Naive B cell (primary cell): ENCODE measurements around the gene TLDC2. TPM values are rescaled to one million over a fixed set of nuclear protein-coding genes. Genes with fewer than 3 reads are reported as not detected.

Source experiments
- ATAC-seq, 2 donors: fragments of 150-1000 bp; cut with Tn5 transposase; 2 replicates each; pipeline ENCODE4 v1.10.0; 2021; ENCODE audit warnings: low read depth in 2 of 2, mild to moderate bottlenecking in 2 of 2, moderate library complexity in 2 of 2
- DNase-seq: peaks from one replicate; pipeline ENCODE4 v3.0.0; 2022
- H3K27ac Mint-ChIP-seq, 6 donors: one replicate each; pipeline ENCODE4 v1.8.0; 2020 to 2022; ENCODE audit warnings: mild to moderate bottlenecking in 6 of 6, mixed read lengths in 6 of 6, moderate library complexity in 5 of 6, inconsistent platforms in 2 of 6
- H3K27me3 Mint-ChIP-seq, 3 donors: one replicate each; pipeline ENCODE4 v1.8.0; 2021 to 2022; ENCODE audit warnings: mixed read lengths in 3 of 3, mild to moderate bottlenecking in 1 of 3
- H3K36me3 Mint-ChIP-seq, 2 donors: one replicate each; pipeline ENCODE4 v1.8.0; 2020 to 2022; ENCODE audit warnings: mixed read lengths in 2 of 2, inconsistent platforms in 1 of 2, mild to moderate bottlenecking in 1 of 2
- H3K4me1 Mint-ChIP-seq, 3 donors: one replicate each; pipeline ENCODE4 v1.8.0; 2020 to 2022; ENCODE audit warnings: mixed read lengths in 3 of 3, inconsistent platforms in 1 of 3, mild to moderate bottlenecking in 1 of 3, moderate library complexity in 1 of 3
- H3K4me3 Mint-ChIP-seq, 8 donors: one replicate each; pipeline ENCODE4 v1.8.0; 2020 to 2022; ENCODE audit warnings: mild to moderate bottlenecking in 8 of 8, mixed read lengths in 8 of 8, moderate library complexity in 8 of 8, inconsistent platforms in 2 of 8
- H3K9me3 Mint-ChIP-seq, 7 donors: one replicate each; pipeline ENCODE4 v1.8.0; 2020 to 2022; ENCODE audit warnings: mixed read lengths in 7 of 7, mild to moderate bottlenecking in 5 of 7, inconsistent platforms in 2 of 7, moderate library complexity in 1 of 7
- polyA plus RNA-seq, 6 donors: library from polyadenylated mRNA; unstranded; fragments of 300-500 nt; fragmentation: Illumina TruSeq; gene quantifications; one replicate each; pipeline ENCODE4 v1.2.3, GENCODE V29; 2021; ENCODE audit warnings: low read depth in 6 of 6

The TLDC2 gene
- polyA plus RNA-seq, 6 donors from 2014 or later: 0.27 TPM; not detected in 5

GRCh38 chr20:36856195-36856594, 19.7 kb upstream of the TLDC2 start:
- Mint-ChIP-seq H3K27ac (peak overlapping the region in 4 of 6 donors; percentile 9 to 85 (median 66)), H3K4me1 (peaks cover 63 to 78% (median 76%) of the 10 kb centered on the region in 3 donors), H3K4me3 (peak overlapping the region in 1 of 8 donors; percentile 41), H3K36me3 (no peaks in the 10 kb centered on the region), H3K27me3 (no peaks in the 10 kb centered on the region), H3K9me3 (no peaks in the 10 kb centered on the region)
- DNase-seq (no peak), ATAC-seq (no peak)

- peak overlapping the region in 2 of 8 donors; percentile 15 to 44 for H3K4me3 Mint-ChIP-seq
- no peaks in the 10 kb centered on the region for H3K36me3 Mint-ChIP-seq
- DNase-seq (no peak), ATAC-seq (peak; percentile 34 to 67)
- H3K4me1 Mint-ChIP-seq: peaks cover 63 to 79% (median 76%) of the 10 kb centered on the region in 3 donors
- peak overlapping the region; percentile 4 to 66 (median 20) for H3K27ac Mint-ChIP-seq
- no peaks in the 10 kb centered on the region for H3K9me3 Mint-ChIP-seq
- no peaks in the 10 kb centered on the region for H3K27me3 Mint-ChIP-seq
Measured at GRCh38 chr20:36856691-36857635, 19.0 kb upstream of the TLDC2 start.

- DNase-seq (no peak), ATAC-seq (no peak)
- Mint-ChIP-seq H3K4me3 (peak overlapping the region in 1 of 8 donors; percentile 86), H3K36me3 (no peaks in the 10 kb centered on the region), H3K4me1 (peaks cover 64 to 76% (median 74%) of the 10 kb centered on the region in 3 donors), H3K27ac (peak overlapping the region in 2 of 6 donors; percentile 23), H3K27me3 (no peaks in the 10 kb centered on the region), H3K9me3 (no peaks in the 10 kb centered on the region)
Measured at GRCh38 chr20:36859282-36859555, 16.7 kb upstream of the TLDC2 start.

- H3K9me3 Mint-ChIP-seq: no peaks in the 10 kb centered on the region
- H3K36me3 Mint-ChIP-seq: no peaks in the 10 kb centered on the region
- H3K4me3 Mint-ChIP-seq: peak overlapping the region in 4 of 8 donors; percentile 17 to 86 (median 50)
- no peak for DNase-seq
- H3K4me1 Mint-ChIP-seq: peaks cover 62 to 72% (median 70%) of the 10 kb centered on the region in 3 donors
- no peak for ATAC-seq
- peak overlapping the region in 5 of 6 donors; percentile 23 to 79 (median 44) for H3K27ac Mint-ChIP-seq
- no peaks in the 10 kb centered on the region for H3K27me3 Mint-ChIP-seq
Measured at GRCh38 chr20:36859700-36860330, 16.1 kb upstream of the TLDC2 start.

GRCh38 chr20:36860339-36860738, 15.6 kb upstream of the TLDC2 start:
- DNase-seq (no peak), ATAC-seq (no peak)
- peak overlapping the region in 4 of 8 donors; percentile 50 to 90 (median 86) for H3K4me3 Mint-ChIP-seq
- no peaks in the 10 kb centered on the region for H3K36me3 Mint-ChIP-seq
- no peaks in the 10 kb centered on the region for H3K9me3 Mint-ChIP-seq
- H3K4me1 Mint-ChIP-seq: peaks cover 65 to 74% (median 73%) of the 10 kb centered on the region in 3 donors
- peak overlapping the region in 3 of 6 donors; percentile 47 to 79 (median 47) for H3K27ac Mint-ChIP-seq
- no peaks in the 10 kb centered on the region for H3K27me3 Mint-ChIP-seq

- H3K4me1 Mint-ChIP-seq: peaks cover 62 to 75% (median 73%) of the 10 kb centered on the region in 3 donors
- ATAC-seq (no peak), DNase-seq (no peak)
- no peaks in the 10 kb centered on the region for H3K36me3 Mint-ChIP-seq
- H3K27me3 Mint-ChIP-seq: no peaks in the 10 kb centered on the region
- H3K4me3 Mint-ChIP-seq: peak overlapping the region; percentile 62 to 90 (median 84)
- no peaks in the 10 kb centered on the region for H3K9me3 Mint-ChIP-seq
- H3K27ac Mint-ChIP-seq: peak overlapping the region in 3 of 6 donors; percentile 33 to 89 (median 47)
Measured at GRCh38 chr20:36860811-36861624, 14.9 kb upstream of the TLDC2 start.

- Mint-ChIP-seq H3K4me1 (peaks cover 62 to 75% (median 73%) of the 10 kb centered on the region in 3 donors), H3K27ac (peak overlapping the region in 2 of 6 donors; percentile 74 to 89), H3K4me3 (peak overlapping the region; percentile 62 to 90 (median 84))
Measured at GRCh38 chr20:36861625-36861874, 14.4 kb upstream of the TLDC2 start.

GRCh38 chr20:36861875-36862801, 13.8 kb upstream of the TLDC2 start:
- ATAC-seq (no peak), DNase-seq (no peak)
- Mint-ChIP-seq H3K4me1 (peaks cover 62 to 75% (median 73%) of the 10 kb centered on the region in 3 donors), H3K27me3 (no peaks in the 10 kb centered on the region), H3K9me3 (no peaks in the 10 kb centered on the region), H3K4me3 (peak overlapping the region; percentile 62 to 90 (median 84)), H3K36me3 (no peaks in the 10 kb centered on the region), H3K27ac (peak overlapping the region in 2 of 6 donors; percentile 74 to 82)

More at GRCh38 chr20:36861625-36861874, 14.4 kb upstream of the TLDC2 start:
- ATAC-seq (no peak), DNase-seq (no peak)
- H3K36me3 Mint-ChIP-seq: no peaks in the 10 kb centered on the region
- no peaks in the 10 kb centered on the region for H3K9me3 Mint-ChIP-seq
- no peaks in the 10 kb centered on the region for H3K27me3 Mint-ChIP-seq

GRCh38 chr20:36862857-36863668, 12.9 kb upstream of the TLDC2 start:
- Mint-ChIP-seq H3K4me1 (peaks cover 62 to 70% (median 69%) of the 10 kb centered on the region in 3 donors), H3K9me3 (no peaks in the 10 kb centered on the region), H3K27ac (no peak overlapping the region), H3K36me3 (no peaks in the 10 kb centered on the region), H3K4me3 (peak overlapping the region in 1 of 8 donors; percentile 87), H3K27me3 (no peaks in the 10 kb centered on the region)
- no peak for ATAC-seq
- DNase-seq: no peak

GRCh38 chr20:36865076-36865860, 10.7 kb upstream of the TLDC2 start:
- DNase-seq (no peak), ATAC-seq (no peak)
- H3K4me3 Mint-ChIP-seq: peak overlapping the region; percentile 58 to 91 (median 77)
- no peaks in the 10 kb centered on the region for H3K36me3 Mint-ChIP-seq
- H3K27me3 Mint-ChIP-seq: no peaks in the 10 kb centered on the region
- H3K9me3 Mint-ChIP-seq: no peaks in the 10 kb centered on the region
- peaks cover 41 to 48% (median 47%) of the 10 kb centered on the region in 3 donors for H3K4me1 Mint-ChIP-seq
- H3K27ac Mint-ChIP-seq: peak overlapping the region in 4 of 6 donors; percentile 11 to 93 (median 64)

- Mint-ChIP-seq H3K36me3 (no peaks in the 10 kb centered on the region), H3K27me3 (no peaks in the 10 kb centered on the region), H3K4me3 (peak overlapping the region in 6 of 8 donors; percentile 51 to 87 (median 63)), H3K27ac (peak overlapping the region in 3 of 6 donors; percentile 1 to 93 (median 63)), H3K4me1 (peaks cover 37 to 43% (median 42%) of the 10 kb centered on the region in 3 donors), H3K9me3 (no peaks in the 10 kb centered on the region)
- ATAC-seq: no peak
- DNase-seq: no peak
Measured at GRCh38 chr20:36865861-36866149, 10.1 kb upstream of the TLDC2 start.
